GM21390 (cell line): Measurements from ENCODE around the gene ST8SIA4.

Experiments
- ATAC-seq: cut with Tn5 transposase; IDR thresholded peaks from one replicate; pipeline ENCODE4 v1.9.1; 2021; ENCODE audit not compliant: unreplicated experiment

ST8SIA4 gene

DNA sequence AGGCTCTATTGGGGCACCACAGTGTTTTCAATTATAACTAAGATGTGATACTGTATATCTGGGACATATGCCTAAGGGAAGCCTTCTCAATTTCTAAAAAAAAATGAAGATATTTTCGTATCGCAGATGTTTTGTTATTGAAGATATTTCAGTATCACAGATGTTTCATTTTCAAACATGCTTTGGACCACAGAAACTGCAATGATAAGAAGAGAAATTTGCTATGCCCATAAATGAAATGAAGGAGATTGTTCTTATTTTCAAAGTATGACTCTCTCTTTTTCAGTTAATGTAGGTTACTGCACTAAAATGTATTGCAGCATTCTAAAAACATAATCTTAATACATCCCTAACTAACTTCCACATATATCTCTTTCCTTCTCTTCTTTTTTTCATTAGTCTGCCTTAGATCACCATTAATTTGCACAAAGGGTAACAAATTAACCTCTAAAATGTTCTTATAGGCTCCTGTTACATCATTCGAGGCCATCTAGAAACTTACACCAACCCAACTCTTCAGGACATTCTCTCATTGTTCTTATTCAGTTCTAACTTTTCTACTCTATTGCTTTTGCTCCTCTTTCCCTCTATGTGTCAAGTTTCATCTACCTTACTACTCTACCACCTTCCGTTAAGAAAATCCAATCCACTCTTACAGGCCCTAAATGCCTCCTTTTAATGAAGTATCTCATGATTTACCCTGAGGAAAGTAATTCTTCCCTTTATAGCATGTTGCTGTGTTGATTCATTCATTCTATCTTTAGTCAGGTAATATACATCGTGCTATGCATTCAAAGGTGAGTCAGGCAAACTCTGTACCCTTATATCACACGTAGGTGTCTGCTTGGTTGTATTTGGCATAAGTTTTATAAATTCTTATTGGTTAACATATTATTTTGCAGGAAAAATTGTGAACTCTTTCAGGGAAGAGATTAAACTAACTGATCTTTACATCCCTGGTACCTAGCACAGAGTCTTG, 70.5 kb downstream of the ST8SIA4 start:
- ATAC-seq, result peak; percentile 49

DNA sequence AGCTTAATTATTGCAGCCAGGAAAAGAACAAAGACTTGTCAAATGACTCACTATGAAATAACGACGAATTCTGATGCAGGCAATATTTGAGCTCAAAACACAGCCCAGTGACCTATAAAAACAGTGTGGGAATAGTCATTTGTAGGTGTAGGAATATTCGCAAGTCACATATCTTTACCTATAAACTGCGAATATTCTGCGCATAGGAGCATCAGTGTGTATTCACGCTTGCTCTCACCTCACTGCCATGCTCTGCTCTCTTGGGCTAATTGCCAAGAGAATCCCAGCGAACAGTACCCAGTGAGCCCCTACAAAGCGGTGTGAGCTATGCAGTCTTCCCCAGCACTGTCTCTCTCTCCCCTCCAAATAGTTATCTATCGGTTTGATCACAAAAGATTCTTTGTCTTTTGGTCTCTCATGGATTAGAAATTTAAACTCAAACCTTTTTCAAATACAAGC, 74.2 kb downstream of the ST8SIA4 start:
- ATAC-seq, result no peak

DNA sequence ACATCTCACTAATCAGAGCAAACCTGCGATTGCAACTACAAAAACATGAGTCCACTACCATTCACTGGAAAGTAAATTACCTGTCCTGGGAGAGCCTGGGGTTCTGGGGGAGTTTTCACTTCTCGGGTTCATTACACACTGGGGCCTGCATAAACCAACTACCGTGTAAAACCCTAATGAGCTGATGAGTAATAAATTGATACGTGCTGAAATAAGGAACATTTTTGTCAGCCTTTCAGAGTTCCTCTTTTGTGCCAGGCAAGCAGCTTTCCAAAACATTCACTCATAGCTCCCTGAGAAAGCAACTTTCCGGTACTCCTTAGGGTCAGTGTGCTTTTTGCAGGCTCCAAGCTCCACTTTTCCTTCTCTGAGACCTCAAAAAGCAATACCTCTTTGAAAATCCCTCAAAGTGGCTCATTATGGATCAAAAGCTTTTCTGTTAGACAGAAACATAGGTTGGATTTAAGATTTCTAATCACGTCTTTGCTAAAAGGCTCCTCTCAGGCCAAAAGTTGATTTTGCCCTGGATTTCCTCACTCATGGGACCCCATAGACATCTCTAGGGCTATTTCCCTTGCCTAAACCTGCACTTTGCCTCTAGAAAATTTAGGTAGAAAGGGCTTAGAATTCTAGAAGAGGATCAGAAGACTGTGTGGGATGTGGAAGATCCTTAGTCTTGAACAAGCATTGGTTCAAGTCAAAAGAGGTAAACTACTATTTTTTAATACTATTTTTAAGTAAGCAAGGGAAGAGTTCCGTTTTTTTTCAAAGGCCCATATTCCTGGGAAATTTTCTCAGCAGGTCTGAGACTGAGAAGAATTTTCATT, 74.8 kb downstream of the ST8SIA4 start:
- peak; percentile 67 for ATAC-seq

DNA sequence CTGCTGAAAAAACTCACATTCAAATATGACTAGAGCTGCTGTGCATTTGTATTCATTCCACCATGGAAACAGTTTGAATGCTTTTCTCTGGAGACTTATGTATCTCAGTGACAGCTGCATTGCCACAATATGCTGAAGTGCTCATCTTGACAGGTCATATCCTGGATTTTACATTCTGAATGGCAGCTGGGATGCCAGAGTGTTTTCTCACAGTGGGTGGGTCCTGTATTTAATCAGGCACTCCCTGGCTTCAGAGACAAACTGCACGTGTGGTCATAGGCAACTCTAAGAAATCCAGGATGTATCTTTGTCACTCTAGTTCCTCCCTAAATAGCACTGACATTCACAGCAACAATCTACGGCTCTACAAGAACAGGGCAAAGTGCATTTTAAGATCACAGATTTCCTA, 75.6 kb downstream of the ST8SIA4 start:
- ATAC-seq, result peak; percentile 14

DNA sequence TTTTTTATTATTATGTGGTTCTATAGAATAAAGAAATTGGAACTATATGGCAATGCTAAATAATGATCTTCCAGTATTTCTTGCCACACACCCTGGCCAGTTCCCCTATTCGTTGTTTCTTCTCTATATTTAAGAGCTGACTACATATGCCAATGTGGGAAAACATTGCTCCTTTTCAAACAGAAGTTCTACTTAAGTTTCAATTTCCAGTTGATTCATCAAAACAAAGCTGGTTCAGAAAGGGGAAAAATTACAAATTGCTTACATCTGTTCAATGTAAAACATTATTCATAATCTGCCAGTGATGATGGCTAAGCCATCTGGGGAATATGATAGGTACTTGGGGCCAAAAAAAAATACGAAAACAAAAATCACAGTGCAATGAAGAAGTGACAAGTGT, 76.9 kb downstream of the ST8SIA4 start:
- no peak for ATAC-seq

DNA sequence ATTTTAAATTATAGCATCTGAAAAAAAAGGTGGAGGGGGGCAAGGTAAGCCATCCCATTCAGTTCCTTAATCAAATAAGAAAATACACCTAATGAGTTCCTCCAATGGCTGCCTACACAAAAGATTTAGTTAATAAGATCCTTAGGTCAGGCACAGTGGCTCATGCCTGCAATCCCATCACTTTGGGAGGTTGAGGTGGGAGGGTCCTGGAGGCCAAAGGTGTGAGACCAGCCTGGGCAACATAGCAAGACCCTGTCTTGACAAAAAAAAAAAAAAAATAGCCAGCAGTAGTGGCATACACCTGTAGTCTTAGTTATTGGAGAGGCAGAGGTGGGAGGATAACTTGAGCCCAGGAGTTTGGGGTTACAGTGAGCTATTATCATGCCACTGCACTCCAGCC, 78.4 kb downstream of the ST8SIA4 start:
- no peak for ATAC-seq

DNA sequence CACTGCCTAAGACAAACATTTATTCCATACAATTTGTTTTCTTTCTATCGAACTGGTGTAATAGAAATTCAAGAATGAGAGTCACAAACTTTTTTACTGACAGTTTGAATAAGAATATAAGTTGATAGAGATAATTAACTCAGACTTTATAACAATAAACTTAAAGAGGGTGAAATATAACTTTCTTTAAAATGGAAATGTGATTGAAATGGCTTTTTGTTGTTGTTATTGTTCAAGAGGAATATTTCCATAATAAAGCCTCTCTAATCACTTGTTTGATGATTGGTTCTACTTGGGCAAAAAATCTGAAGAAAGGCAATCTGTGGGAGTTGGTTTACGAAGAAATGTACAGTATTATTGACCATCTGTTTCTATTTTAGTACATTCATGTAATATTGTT, 79.3 kb downstream of the ST8SIA4 start:
- ATAC-seq, result no peak

DNA sequence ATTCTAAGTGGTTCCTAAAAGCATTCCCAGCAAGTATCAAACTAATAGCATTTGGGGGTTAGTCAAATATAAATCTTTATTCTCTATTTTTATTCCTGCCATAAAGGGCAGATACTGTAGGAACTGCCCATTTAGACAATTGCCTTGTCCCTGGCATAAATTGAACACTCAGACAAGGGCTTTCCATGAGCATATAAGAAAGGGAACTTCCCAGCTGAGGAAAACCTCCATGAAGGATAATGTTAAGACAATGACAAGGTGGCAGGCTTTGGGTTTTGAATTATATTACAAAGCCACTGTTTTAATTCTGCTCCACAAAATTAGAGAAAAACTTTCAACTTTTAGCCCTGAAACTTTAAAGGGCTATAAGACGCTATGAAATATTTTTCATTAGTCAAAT, 81.3 kb downstream of the ST8SIA4 start:
- ATAC-seq, result no peak

DNA sequence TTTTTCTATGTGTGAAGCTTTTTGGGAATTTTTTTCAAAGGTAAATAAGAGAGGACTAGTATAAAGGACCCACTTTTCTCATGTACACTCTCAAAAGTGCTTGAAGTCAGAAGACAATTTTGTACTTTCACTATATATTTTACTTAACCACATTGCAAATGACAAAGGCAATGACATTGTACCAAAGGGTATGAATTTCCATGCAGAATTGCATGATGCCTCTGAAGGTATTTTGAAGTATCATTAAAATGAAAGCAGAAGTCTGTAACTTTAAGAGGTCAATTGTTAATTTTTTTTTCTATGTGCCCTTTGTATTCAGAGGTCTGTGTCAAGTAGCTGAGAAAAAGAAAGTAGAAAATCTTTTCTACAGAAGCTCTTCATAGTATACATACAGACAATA, 84.7 kb downstream of the ST8SIA4 start:
- ATAC-seq, result peak; percentile 46

DNA sequence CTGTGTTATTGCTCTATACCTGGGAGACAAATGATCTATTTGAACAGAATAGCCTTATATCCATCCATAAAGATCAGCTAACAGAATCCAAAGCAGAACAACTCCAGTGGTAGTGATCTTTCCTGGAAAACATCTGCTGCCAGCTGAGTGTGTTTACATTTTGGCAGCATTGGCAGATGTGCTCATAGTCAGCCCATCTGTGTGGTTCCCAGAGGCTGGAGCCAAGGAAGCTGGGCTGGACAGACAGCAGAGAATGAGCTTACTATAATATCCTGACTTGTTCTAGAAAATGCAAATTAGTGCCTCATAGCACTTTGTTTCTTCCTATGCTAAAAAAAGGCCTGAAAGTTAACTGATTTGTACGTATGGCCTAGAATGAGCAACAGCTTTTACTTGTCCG, 99.7 kb downstream of the ST8SIA4 start:
- ATAC-seq, result no peak

DNA sequence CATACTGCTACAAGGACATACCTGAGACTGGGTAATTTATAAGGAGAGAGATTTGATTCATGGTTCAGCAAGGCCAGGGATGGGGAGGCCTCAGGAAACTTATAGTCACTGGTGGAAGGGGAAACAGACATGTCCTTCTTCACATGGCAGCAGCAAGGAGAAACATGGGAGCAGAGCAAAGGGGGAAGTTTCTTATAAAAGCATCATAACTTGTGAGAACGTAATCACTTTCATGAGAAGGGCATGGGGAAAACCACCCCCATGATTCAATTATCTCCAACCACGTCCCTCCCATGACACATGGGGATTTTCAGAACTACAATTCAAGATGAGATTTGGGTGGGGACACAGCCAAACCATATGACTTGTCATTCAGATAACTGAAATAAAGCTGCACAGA, 100.9 kb downstream of the ST8SIA4 start:
- ATAC-seq, result no peak

DNA sequence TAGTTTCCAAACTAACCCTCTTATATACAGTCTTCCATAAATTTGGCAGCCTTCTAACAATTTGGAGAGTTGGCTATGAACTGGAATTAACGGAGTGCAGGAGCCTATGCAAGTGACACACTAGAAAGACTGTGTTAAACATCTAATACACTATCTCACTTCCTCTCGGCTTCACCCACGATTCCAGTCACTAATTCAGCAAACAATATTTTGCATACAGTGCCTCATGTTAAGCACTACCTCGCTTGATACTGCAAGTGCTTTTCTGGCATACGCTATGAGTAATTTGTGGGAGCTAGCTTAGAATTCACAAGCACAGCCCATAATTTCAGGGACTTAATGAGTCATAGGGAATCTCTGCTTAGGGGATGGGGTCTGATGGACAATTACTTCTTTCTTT, 102.5 kb downstream of the ST8SIA4 start:
- peak; percentile 76 for ATAC-seq

DNA sequence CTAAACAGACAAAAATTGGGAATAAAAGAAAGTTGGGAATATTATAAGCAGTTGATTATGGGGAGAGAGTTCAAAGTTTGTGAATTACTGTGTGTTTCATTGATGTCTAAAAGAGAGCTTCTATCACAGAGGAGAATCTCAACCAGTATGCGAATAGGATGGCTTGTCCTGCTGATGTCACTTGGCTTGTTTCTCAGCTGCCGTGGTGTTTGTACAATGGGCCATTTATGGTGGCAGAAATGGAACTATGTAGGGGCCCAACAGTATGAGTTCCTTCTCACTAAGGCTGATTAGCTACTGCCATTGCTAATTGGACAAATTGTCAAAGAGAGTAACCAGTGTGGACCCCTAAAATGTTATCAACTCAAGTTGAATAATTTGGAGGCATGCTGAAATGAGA, 103.9 kb downstream of the ST8SIA4 start:
- ATAC-seq, result no peak

DNA sequence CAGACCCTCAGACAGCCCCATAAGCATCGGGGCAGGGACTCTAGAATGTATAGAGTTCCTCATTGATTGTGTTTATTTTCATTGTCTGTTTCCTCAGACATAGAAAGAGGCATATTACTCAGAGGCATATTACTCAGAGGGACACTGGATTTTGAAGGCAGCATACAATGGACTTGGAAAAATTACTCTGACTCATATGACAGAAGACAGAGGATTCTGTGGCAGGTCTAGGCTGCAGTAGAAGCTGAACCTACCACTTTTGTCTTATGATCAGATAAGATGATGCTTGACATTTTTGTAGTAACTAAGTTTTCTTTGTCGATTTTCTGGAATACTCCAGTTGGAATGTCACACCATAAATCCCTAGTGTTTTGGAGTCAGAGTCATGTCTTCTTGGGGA, 105.2 kb downstream of the ST8SIA4 start:
- no peak for ATAC-seq

DNA sequence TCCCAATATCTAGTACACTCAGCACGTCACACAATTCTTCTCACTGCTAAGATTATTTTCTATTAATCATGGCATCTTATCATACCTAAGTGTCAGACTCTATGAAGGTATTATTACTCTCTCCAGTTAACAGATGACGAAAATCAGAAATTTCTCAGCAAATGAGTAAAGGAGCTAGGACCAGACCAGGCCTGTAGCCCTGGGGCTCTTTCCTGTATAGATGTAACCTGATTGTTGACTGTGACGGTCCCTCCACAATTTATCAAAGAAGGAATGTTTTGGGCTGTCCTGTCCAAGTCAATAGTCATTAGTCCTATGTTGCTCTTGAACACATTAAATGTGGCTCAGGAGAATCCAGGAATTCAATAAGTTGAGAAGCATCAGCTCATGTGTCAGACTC, 106.2 kb downstream of the ST8SIA4 start:
- ATAC-seq, result no peak

DNA sequence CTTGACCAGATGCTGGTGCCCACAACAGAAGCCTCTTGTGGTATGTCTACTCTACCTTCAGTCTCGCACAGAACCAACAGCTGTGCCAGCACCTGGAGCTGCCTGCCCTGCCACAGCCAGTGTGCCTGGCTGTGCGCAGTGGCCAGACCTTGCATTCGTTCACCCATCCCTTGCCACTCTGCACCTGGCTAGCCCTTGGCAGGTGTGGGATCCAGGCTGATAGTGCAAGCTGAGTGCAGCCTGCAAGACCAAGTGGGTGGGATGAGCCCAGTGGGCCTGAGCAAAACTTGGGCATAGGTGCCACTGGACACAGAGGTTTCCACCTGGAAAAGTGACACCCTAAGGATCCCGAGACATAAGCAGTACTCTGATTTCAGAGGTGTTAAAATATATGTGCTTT, 108.2 kb downstream of the ST8SIA4 start:
- ATAC-seq, result no peak

DNA sequence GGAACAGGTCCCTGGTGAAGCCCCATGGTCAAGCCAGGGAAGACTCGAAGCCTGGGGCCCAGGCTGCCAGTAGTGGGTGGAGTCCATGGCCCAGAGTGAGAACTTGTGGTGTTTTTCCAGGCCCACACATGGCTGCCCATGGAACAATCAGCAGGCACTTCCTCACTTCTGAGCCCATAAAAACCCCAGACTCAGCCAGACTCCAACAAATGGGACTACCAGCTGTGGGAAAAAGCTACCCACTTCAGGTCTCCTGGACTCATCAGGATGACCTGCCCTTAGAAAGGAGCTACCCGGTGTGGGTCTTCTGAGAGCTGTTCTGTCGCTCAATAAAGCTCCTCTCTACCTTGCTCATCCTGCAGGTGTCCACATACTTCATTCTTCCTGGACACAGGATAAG, 108.9 kb downstream of the ST8SIA4 start:
- ATAC-seq, result no peak

DNA sequence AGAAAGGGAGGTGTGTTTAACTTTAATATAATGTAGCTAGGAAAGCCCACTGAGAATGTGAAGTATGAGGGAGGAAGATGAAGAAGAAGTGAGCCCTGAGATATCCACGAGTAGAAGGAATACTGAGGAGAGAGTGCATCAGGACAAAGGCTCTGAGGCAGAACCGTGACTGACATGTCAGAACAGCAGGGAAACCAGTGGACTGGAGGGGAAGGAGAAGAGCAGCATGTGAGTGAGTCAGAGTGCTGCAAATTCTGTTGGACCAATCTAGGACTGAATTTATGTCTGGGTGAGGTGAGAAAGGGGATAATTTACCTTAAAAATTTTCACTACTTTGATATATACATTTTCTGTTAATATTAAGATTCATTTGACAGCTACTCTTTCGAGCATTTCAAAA, 110.3 kb downstream of the ST8SIA4 start:
- ATAC-seq, result no peak

DNA sequence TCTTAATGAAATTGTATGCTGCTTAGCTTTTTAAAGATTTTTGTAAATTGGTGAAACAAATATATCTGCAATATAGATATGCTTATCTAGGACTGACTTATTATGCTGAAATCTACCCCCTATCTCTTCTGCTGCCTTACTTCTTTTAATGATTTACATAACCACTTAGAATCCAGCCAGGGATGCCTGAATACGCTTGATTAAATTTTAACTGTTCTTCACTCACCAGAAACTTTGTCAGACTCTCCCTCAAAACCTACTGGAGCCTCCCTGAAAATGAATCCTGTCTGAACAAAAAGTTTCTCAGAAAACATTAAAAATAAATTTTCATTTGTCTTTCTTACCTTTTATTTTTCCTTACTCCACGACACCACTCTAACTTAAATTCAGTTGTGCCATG, 111.7 kb downstream of the ST8SIA4 start:
- ATAC-seq, result no peak

DNA sequence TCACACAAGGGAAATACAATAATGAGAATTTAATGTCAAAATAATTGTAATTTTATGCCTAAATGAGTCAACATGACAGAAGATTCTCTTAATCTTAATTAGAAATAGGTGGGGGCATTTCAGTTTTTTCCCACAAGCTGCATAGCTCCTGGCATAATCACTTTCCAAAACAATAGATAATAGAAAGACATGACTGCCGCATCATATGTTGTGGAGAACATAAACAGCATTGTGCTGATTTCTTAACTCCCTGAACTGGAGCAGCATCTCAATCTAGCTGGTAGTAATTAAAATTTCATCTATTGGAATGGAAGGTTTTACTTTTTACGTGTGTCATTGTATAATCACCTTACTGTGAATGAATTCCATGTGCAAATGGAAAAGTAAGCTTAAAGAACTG, 112.1 kb downstream of the ST8SIA4 start:
- no peak for ATAC-seq

DNA sequence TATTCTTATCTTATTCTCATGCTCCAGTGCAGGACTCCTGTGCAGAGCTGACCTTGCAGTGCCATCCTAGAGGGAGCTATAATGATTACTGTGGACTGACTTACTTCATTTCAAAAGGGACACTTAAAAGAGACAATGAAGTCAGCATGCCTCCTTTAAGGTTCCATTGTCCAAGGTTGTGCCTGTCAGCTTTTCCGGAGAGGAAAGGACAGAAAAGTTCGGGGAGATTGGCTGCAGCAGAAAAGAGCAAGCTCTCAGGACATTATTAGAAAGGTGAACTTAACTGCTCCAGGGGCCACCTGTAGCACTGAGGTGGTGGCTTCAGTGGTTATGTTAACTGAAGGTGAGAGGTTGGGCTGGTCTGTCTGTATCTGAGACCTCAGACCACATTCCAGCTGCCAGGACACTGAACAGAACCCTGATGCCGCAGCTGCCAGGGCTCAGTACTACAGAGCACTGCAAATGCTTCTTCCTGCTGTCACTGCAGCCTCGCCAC, 112.9 kb downstream of the ST8SIA4 start:
- ATAC-seq, result peak; percentile 57

DNA sequence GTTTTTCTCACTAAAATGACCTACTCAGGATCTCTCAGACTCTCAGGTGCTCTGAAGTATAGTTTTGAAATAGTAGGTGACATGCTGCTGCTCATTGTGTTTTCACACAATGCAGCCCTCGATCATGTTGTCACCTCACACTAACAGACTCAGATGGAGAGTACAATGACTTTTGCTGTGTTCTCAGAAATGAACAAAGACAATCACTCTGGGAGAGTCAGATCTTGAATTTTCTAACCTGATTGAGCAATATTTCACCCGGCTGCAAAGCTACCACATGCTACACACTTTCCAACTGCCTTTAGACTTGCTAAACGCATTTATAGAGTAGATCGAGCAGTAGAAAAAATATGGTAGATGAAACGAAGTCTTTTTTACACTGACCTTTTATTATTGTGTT, 113.4 kb downstream of the ST8SIA4 start:
- no peak for ATAC-seq
